Testis (tissue), 2 donors: Measurements from ENCODE around the gene ITGA11.

Experiments used
- CTCF ChIP-seq, 3 experiments: fragments of 450-650 bp in 2 of 3; fragments of 200-600 bp in 1 of 3; sonication (generic) in 1 of 3; IDR thresholded peaks; one replicate each; pipeline ENCODE4 v1.5.1; 2016 to 2019; ENCODE audit warnings: antibody characterized with exemption in 3 of 3, mild to moderate bottlenecking in 2 of 3, moderate library complexity in 1 of 3
- POLR2A ChIP-seq: fragments of 450-650 bp; IDR thresholded peaks from one replicate; pipeline ENCODE4 v1.6.1; 2017; ENCODE audit warnings: antibody characterized with exemption, mild to moderate bottlenecking, moderate library complexity

DNA sequence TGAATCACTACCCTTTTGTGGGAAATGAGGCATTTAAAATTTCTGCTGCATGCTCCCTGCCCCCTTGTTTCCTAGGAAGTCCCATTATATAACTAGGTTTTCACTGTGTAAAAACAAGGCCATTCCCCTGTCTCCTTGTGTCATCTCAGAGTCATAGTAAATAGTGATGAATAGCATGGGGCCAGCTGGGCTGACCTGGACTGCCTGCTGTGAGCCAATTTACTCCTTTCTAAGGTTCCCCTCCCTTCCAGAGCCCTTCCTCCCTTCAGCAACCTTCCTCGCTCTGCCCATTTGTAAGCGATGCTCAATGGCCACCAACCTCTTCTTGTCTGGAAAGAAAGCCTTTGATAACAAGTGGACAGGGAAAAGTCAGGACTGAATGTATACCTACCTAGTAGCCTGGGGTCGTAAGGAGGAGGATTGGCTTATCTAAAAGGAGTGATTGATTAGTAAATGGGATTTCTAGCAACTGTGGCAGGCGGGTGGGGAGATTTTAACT, 11.7 kb downstream of the ITGA11 start:
- no peak for TF ChIP-seq CTCF (IDR thresholded peaks at IDR 0.05)
- TF ChIP-seq POLR2A = no peak
